Activated T-cell treated with anti-CD3 and anti-CD28 coated beads, Interleukin-2, amount 50 U/mL, for 4 hours (primary cell): ENCODE measurements around the gene LARP1B. TPM values are rescaled to one million over a fixed set of nuclear protein-coding genes. Genes with fewer than 3 reads are reported as not detected.
"Not testable (repeated sequence)": the region's sequence is repeated elsewhere in the genome, so short reads cannot be mapped to it uniquely, and the experiment has no call there.

Experiments
- ATAC-seq, 2 donors: fragments of 200-7000 bp; cut with Tn5 transposase; one replicate each; pipeline ENCODE4 v1.10.0; 2021
- DNase-seq: peaks from one replicate; pipeline ENCODE4 v3.0.0-alpha.2; 2020
- H3K27me3 Mint-ChIP-seq: one replicate; pipeline ENCODE4 v1.8.0; 2021; ENCODE audit warnings: low read depth, mixed read lengths
- H3K36me3 Mint-ChIP-seq: one replicate; pipeline ENCODE4 v1.8.0; 2022; ENCODE audit warnings: mixed read lengths; ENCODE audit not compliant: insufficient read depth
- H3K4me1 Mint-ChIP-seq: one replicate; pipeline ENCODE4 v1.8.0; 2021; ENCODE audit warnings: low read depth, mixed read lengths
- H3K4me3 Mint-ChIP-seq: one replicate; pipeline ENCODE4 v1.8.0; 2021; ENCODE audit warnings: mild to moderate bottlenecking, moderate library complexity, mixed read lengths
- H3K9me3 Mint-ChIP-seq: one replicate; pipeline ENCODE4 v1.8.0; 2021; ENCODE audit warnings: mixed read lengths
- total RNA-seq, 3 donors: library from RNA; stranded (reverse); gene quantifications; one replicate each; pipeline ENCODE4 v1.2.1, GENCODE V29; 2021

The LARP1B gene
- total RNA-seq, 3 donors from 2014 or later, result 26.3 to 29.6 (median 29.4) TPM

DNA sequence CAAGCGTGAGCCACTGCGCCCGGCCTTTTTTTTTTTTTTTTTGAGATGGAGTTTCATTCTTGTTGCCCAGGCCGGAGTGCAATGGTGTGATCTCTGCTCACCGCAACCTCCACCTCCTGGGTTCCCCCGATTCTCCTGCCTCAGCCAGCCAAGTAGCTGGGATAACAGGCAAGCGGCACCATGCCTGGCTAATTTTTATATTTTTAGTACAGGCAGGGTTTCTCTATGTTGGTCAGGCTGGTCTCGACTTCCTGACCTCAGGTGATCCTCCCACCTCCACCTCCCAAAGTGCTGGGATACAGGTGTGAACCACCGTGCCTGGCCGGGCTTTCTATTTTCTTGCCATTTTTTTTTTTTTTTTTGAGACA is 5.3 kb downstream of the LARP1B start:
- H3K4me1 Mint-ChIP-seq, result peaks cover 11% of the 10 kb centered on the region

DNA sequence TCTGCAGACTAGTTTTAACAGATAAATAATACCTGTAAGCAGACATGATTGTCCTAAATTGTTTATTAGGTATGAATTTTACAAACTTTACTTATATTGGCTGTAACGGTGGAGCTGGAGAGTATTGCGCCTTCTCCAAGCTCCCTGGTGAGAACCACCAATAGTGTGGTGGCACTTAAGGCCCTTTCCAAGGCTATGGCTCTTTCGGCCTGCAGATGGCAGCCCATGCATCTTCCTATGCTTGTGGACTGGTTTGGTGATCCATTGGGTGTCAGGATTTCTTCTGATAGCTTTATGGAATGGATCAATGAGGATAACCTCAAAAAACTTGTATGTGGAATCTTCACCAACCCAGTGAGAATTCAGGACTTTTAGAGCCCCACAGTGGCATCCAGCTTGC is 7.8 kb downstream of the LARP1B start:
- DNase-seq (no peak), ATAC-seq (no peak)
- H3K4me3 Mint-ChIP-seq, result no peak overlapping the region
- no peaks in the 10 kb centered on the region for H3K27me3 Mint-ChIP-seq
- no peaks in the 10 kb centered on the region for H3K36me3 Mint-ChIP-seq
- H3K4me1 Mint-ChIP-seq, result peaks cover 6% of the 10 kb centered on the region
- H3K9me3 Mint-ChIP-seq, result no peaks in the 10 kb centered on the region

More for the DNA sequence above, 5.3 kb downstream of the LARP1B start:
- H3K4me3 Mint-ChIP-seq, DNase-seq, H3K27me3 Mint-ChIP-seq, H3K36me3 Mint-ChIP-seq, H3K9me3 Mint-ChIP-seq, ATAC-seq: not testable (repeated sequence)

DNA sequence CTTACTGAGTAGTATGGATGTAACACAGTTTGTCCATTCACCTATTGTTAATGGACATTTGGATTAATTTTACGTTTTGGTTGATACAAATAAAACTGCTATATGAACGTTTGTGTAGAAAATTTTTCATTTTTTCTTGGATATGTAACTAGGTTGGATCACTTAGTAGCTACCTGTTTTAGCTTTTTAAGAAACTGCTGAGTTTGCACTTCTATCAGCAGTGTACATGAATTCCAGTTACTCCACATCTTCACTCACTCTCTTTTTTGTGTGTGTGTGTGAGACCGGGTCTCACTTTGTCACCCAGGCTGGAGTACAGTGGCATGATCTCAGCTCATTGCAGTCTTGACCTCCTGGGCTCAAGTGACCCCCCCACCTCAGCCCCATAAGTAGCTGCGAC is 15.4 kb downstream of the LARP1B start:
- Mint-ChIP-seq H3K27me3 (no peaks in the 10 kb centered on the region), H3K9me3 (no peaks in the 10 kb centered on the region), H3K4me3 (no peak overlapping the region), H3K36me3 (peaks cover 20% of the 10 kb centered on the region), H3K4me1 (no peaks in the 10 kb centered on the region)
- DNase-seq (no peak), ATAC-seq (no peak)

DNA sequence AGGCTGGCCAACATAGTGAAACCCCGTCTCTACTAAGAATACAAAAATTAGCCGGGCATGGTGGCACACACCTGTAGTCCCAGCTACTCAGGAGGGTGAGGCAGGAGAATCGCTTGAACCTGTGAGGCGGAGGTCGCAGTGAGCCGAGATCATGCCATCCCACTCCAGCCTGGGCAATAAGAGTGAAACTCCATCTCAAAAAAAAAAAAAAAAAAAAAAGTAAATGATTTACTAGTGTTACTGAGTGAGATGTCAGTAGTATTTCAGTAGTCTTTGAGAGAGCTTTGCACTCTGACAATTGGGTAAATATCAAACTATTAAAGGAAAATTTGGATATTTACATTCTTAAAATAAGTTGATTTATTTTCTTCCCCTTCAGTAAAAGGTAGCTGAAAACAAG is 34.2 kb downstream of the LARP1B start:
- not testable (repeated sequence) for H3K9me3 Mint-ChIP-seq, H3K4me3 Mint-ChIP-seq, ATAC-seq

DNA sequence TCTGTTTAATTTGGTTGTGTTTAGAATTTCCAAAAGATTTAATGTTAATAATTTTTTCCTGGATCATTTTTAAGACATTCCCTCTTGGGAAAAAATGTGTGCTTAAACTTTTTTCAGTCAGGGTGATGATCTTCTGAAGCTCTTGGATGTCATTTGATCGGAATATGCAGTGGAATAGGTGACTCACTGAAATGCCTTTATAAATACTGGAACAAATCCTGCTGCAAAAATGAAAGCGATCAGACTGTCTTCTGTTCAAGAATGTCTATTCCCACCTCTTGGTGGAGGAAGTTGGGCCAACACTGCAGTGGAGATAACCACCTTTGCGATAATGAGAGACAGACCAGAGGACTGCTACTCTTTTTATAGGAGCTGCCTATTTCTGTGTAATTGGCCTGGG is 46.7 kb downstream of the LARP1B start:
- no peaks in the 10 kb centered on the region for H3K9me3 Mint-ChIP-seq

More for the DNA sequence above, 34.2 kb downstream of the LARP1B start:
- DNase-seq, H3K4me1 Mint-ChIP-seq, H3K27me3 Mint-ChIP-seq: not testable (repeated sequence)
- H3K36me3 Mint-ChIP-seq, result peaks cover 22% of the 10 kb centered on the region

DNA sequence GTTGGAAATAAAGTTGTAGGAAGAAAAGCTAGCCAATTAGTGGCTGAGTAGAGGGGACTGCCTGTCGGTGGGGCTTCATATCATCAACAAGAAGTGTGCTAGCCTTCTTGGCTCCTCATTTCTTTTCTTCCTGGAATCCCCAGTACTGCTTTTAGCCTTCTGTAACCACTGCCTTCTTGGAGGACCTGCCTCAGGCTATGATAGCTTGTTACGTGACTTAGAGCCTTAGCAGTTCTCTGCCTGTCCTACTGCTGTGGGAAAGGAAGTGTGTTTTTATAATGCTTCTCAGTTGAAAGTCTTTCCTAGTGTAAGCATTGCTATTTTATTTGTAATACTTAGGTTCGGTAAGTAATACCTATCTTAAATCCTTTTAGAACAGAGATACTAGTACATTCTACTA is 61.9 kb downstream of the LARP1B start:
- Mint-ChIP-seq H3K4me1 (no peaks in the 10 kb centered on the region), H3K4me3 (no peak overlapping the region), H3K36me3 (peaks cover 33% of the 10 kb centered on the region), H3K27me3 (no peaks in the 10 kb centered on the region), H3K9me3 (peaks cover 3% of the 10 kb centered on the region)
- no peak for DNase-seq
- ATAC-seq, result no peak

More for the DNA sequence above, 46.7 kb downstream of the LARP1B start:
- Mint-ChIP-seq H3K4me3 (no peak overlapping the region), H3K36me3 (peaks cover 10% of the 10 kb centered on the region), H3K27me3 (no peaks in the 10 kb centered on the region), H3K4me1 (no peaks in the 10 kb centered on the region)
- ATAC-seq, result no peak
- DNase-seq, result no peak

DNA sequence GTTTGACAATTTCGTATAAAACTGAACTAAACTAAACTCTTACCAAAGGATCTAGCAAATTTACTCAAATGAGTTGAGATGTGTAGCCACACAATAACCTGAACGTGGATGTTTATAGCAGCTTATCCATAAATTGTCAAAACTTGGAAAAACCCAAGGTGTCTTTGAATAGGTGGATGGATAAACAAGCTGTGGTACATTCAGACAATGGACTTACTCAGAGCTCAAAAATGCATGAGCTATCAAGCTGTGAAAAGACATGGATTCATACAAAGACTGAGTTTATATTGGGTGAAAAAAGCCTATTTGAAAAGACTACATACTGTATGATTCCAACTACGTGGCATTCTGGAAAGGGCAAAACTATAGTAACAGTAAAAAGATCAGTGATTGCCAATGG is 69.5 kb downstream of the LARP1B start:
- H3K9me3 Mint-ChIP-seq, result no peaks in the 10 kb centered on the region
- no peak for ATAC-seq
- no peaks in the 10 kb centered on the region for H3K27me3 Mint-ChIP-seq
- H3K36me3 Mint-ChIP-seq, result peaks cover 11% of the 10 kb centered on the region
- H3K4me3 Mint-ChIP-seq, result no peak overlapping the region
- DNase-seq, result no peak
- H3K4me1 Mint-ChIP-seq, result no peaks in the 10 kb centered on the region

DNA sequence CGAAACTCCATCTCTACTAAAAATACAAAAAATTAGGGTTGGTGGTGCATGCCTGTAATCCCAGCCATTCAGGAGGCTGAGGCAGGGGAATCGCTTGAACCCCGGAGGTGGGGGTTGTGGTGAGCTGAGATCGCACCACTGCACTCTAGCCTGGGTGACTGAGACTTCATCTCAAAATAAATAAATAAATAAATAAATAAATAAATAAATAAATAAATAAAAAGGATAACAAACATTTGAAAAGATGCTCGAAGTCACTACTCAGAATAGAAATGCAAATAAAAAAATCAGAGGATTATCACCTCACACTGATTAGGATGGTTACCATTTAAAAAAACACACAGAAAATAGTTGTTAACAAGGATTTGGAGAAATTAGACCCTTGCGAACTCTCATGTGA is 73.8 kb downstream of the LARP1B start:
- DNase-seq, result no peak
- H3K27me3 Mint-ChIP-seq, result no peaks in the 10 kb centered on the region
- ATAC-seq, result no peak
- H3K4me1 Mint-ChIP-seq, result no peaks in the 10 kb centered on the region
- no peak overlapping the region for H3K4me3 Mint-ChIP-seq
- H3K36me3 Mint-ChIP-seq, result peaks cover 2% of the 10 kb centered on the region
- no peaks in the 10 kb centered on the region for H3K9me3 Mint-ChIP-seq

DNA sequence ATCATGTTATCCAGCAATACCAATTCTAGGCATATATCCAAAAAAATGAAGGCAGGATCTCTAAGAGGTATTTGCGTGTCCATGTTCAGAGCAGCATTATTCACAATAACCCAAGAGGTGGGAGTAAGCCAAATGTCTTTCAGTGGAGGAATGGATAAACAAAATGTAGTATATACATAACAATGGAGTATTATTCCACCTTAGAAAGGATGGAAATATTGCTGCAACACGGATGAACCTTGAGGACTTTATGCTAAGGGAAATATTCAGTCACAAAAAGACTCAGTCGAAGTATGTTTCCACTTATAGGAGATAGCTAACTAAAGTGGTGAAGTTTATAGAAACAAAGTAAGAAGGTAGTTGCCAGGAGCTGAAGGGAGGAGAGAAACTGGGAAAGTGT is 74.3 kb downstream of the LARP1B start:
- H3K4me3 Mint-ChIP-seq, result no peak overlapping the region
- no peak for DNase-seq
- ATAC-seq, result no peak
- H3K9me3 Mint-ChIP-seq, result no peaks in the 10 kb centered on the region
- no peaks in the 10 kb centered on the region for H3K27me3 Mint-ChIP-seq
- peaks cover 2% of the 10 kb centered on the region for H3K36me3 Mint-ChIP-seq
- H3K4me1 Mint-ChIP-seq, result no peaks in the 10 kb centered on the region

DNA sequence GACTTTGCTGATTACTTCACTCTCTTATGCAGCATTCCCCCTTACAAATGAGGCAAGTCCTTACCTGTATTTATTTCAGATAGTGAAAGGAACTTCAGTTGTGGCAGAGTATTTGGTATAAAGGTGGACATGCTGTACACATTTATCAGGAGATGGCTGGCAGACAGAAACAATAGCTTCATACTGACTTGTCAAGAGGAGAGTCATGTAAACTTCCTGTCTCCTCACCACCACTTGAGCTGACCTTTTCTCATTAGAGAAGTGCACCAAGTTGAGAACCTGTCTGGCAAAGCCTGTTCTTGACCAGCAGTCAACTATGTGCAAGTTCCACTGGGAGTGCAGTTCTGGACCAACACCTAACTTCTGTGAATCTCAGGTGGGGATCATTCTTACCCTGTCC is 80.8 kb downstream of the LARP1B start:
- no peaks in the 10 kb centered on the region for H3K4me1 Mint-ChIP-seq
- DNase-seq, result no peak
- H3K9me3 Mint-ChIP-seq, result peaks cover 14% of the 10 kb centered on the region

DNA sequence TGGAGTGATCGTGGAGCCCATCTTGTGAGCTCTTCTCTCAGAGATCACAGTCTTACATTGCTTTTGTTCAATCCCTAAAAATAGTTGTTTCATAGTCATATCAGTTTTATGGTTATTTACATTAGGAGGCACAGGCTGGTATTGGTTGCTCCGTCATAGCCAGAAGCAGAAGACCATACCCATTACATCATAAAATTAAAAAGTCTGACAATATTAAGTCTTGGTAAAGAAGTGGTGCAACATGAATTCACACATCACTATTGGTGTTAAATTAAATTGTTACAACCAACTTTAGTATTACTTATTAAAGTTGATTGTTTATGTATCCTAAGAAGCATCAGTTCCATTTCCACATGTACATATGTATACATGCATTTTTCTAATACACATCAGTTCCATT is 84.6 kb downstream of the LARP1B start:
- Mint-ChIP-seq H3K36me3 (peaks cover 14% of the 10 kb centered on the region), H3K9me3 (peaks cover 14% of the 10 kb centered on the region), H3K4me1 (no peaks in the 10 kb centered on the region), H3K4me3 (no peak overlapping the region), H3K27me3 (no peaks in the 10 kb centered on the region)
- ATAC-seq (no peak), DNase-seq (no peak)

More for the DNA sequence above, 80.8 kb downstream of the LARP1B start:
- H3K36me3 Mint-ChIP-seq, result peaks cover 14% of the 10 kb centered on the region
- no peak for ATAC-seq
- no peak overlapping the region for H3K4me3 Mint-ChIP-seq
- H3K27me3 Mint-ChIP-seq, result no peaks in the 10 kb centered on the region

DNA sequence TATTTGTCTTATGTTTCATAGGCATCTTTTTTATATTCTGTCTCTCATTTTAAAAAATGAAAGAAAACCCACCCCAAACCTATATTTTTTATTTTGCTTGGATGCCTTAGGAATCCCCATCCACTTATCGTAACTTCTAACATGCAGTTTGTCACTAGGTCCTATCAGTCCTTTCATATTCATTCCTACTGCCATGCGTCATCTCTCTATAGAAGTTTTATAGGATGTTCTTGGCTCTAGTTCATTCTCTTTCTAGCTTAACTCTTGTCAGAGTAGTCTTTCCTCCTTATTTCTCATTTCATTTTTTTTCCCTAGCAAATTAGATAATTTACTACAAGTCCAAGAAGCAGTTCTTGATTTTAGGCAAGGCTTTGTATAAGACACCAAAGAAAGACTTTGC is 92.7 kb downstream of the LARP1B start:
- ATAC-seq (no peak), DNase-seq (no peak)
- H3K27me3 Mint-ChIP-seq, result no peaks in the 10 kb centered on the region
- no peaks in the 10 kb centered on the region for H3K4me1 Mint-ChIP-seq
- H3K9me3 Mint-ChIP-seq, result peaks cover 7% of the 10 kb centered on the region
- H3K36me3 Mint-ChIP-seq, result peaks cover 10% of the 10 kb centered on the region
- H3K4me3 Mint-ChIP-seq, result no peak overlapping the region

DNA sequence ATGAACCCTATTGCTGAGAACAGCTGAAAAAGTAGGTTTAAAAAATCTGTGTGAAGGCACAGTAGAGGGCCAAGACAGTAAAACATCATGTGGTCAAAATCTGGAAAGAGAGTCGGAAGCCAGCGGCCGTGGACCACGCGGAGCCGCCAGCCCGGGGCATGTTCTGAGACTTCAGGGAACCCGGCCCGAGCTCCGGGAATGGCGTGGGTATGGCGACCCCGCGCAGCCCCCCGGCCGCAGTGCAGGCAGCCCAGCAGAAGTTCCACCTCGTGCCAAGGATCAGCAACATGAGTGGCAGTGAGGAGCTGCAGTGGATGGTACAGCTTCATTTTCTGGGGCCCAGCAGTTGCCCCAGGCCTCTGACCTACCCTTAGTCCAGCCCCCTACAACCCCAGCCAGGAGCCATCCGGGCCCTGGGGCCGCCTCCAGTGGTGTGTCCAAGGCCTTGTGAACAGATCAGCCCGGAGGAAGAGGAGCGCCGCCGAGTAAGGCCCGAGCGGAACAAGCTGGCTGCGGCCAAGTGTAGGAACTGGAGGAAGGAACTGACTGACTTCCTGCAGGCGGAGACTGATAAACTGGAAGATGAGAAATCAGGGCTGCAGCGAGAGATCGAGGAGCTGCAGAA is 94.2 kb downstream of the LARP1B start:
- H3K9me3 Mint-ChIP-seq, result peaks cover 7% of the 10 kb centered on the region
- no peaks in the 10 kb centered on the region for H3K27me3 Mint-ChIP-seq
- no peaks in the 10 kb centered on the region for H3K4me1 Mint-ChIP-seq
- DNase-seq (no peak), ATAC-seq (no peak)
- peaks cover 10% of the 10 kb centered on the region for H3K36me3 Mint-ChIP-seq
- no peak overlapping the region for H3K4me3 Mint-ChIP-seq

DNA sequence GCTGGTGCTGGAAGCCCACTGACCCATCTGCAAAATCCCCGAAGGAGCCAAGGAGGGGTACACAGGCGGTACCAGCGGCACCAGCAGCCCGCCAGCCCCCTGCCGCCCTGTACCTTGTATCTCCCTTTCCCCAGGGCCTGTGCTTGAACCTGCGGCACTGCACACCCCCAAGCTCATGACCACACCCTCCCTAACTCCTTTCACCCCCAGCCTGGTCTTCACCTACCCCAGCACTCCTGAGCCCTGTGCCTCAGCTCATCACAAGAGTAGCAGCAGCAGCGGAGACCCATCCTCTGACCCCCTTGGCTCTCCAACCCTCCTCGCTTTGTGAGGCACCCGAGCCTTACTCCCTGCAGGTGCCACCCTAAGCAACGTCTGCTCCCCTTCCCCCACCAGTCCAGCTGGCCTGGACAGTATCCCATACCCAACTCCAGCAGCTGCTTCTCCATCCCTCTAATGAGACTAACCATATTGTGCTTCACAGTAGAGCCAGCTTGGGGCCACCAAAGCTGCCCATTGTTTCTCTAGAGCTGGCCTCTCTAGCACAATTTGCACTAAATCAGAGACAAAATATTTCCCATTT is 94.9 kb downstream of the LARP1B start:
- DNase-seq (no peak), ATAC-seq (no peak)
- H3K9me3 Mint-ChIP-seq, result peaks cover 7% of the 10 kb centered on the region
- no peaks in the 10 kb centered on the region for H3K4me1 Mint-ChIP-seq
- peaks cover 10% of the 10 kb centered on the region for H3K36me3 Mint-ChIP-seq
- no peak overlapping the region for H3K4me3 Mint-ChIP-seq
- no peaks in the 10 kb centered on the region for H3K27me3 Mint-ChIP-seq

DNA sequence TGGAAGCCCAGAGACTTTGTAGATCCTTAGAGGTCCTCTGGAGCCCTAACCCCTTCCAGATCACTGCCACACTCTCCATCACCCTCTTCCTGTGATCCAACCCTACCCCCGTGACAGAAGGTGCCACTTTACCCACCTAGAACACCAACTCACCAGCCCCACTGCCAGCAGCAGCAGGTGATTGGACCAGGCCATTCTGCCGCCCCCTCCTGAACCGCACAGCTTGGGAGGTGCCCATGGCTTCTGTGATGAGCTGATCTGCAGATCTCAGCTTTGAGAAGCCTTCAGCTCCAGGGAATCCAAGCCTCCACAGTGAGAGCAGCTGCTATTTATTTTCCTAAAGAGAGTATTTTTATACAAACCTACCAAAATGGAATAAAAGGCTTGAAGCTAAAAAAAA is 95.4 kb downstream of the LARP1B start:
- H3K27me3 Mint-ChIP-seq, H3K9me3 Mint-ChIP-seq, H3K4me1 Mint-ChIP-seq, ATAC-seq, H3K4me3 Mint-ChIP-seq, DNase-seq: not testable (repeated sequence)
- peaks cover 10% of the 10 kb centered on the region for H3K36me3 Mint-ChIP-seq
